Esophagus muscularis mucosa (tissue), 4 donors: Measurements from ENCODE around the gene DEPDC4.

Source experiments
- EP300 ChIP-seq: sonication (generic); formaldehyde crosslinking; IDR thresholded peaks from one replicate; pipeline ENCODE4 v1.6.1; 2017; ENCODE audit warnings: antibody characterized with exemption
- POLR2A ChIP-seq: fragments of 450-650 bp; IDR thresholded peaks from one replicate; pipeline ENCODE4 v1.6.1; 2017; ENCODE audit warnings: antibody characterized with exemption, moderate library complexity, mild to moderate bottlenecking, low read depth
- POLR2AphosphoS5 ChIP-seq, 2 donors: sonication (generic); formaldehyde crosslinking; IDR thresholded peaks; one replicate each; pipeline ENCODE4 v1.6.1; 2017; ENCODE audit warnings: antibody characterized with exemption in 2 of 2
- TF ChIP-seq, protein P1 (sequence below), 3 experiments: fragments of 200-600 bp in 2 of 3; fragments of 450-650 bp in 1 of 3; sonication (generic) in 2 of 3; IDR thresholded peaks; one replicate each; pipeline ENCODE4 v1.5.1; 2017 to 2019; ENCODE audit warnings: antibody characterized with exemption in 3 of 3, mild to moderate bottlenecking in 2 of 3, moderate library complexity in 1 of 3

DNA sequence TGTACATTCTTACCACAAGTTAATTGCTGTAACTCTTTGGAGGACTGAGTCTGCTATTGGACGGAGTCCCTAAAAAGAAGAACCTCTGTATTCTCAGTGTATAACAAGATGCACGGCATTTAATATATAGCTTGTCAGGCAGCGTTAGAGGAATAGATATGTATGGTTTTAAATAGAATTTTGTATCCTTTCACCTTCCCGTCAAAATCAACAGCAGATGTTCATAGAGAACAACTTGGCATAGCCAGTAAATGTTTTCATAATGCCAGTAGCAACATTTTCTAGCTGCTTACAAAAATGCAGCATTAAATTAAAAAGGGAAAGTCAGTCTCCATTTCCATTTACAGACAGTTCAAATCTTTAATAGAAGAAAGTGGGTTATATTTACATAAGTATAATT, 6.9 kb upstream of the DEPDC4 start:
- TF ChIP-seq POLR2AphosphoS5 (IDR thresholded peaks at IDR 0.05), result no peak
- TF ChIP-seq, protein P1, sequence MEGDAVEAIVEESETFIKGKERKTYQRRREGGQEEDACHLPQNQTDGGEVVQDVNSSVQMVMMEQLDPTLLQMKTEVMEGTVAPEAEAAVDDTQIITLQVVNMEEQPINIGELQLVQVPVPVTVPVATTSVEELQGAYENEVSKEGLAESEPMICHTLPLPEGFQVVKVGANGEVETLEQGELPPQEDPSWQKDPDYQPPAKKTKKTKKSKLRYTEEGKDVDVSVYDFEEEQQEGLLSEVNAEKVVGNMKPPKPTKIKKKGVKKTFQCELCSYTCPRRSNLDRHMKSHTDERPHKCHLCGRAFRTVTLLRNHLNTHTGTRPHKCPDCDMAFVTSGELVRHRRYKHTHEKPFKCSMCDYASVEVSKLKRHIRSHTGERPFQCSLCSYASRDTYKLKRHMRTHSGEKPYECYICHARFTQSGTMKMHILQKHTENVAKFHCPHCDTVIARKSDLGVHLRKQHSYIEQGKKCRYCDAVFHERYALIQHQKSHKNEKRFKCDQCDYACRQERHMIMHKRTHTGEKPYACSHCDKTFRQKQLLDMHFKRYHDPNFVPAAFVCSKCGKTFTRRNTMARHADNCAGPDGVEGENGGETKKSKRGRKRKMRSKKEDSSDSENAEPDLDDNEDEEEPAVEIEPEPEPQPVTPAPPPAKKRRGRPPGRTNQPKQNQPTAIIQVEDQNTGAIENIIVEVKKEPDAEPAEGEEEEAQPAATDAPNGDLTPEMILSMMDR (IDR thresholded peaks at IDR 0.05), result no peak
- no peak for TF ChIP-seq POLR2A
- no peak for TF ChIP-seq EP300
